H9 (cell line): ENCODE results near the gene GALNT17. TPM values are rescaled to one million over a fixed set of nuclear protein-coding genes. Genes with fewer than 3 reads are reported as not detected.

Source experiments
- DNase-seq: peaks from one replicate; pipeline ENCODE4 v3.0.0-alpha.2; 2017
- H2AFZ ChIP-seq: one replicate; pipeline ENCODE4 v1.6.1; 2013; ENCODE audit warnings: mild to moderate bottlenecking, low read length, control low read depth, moderate library complexity
- H2AK5ac ChIP-seq: 2 replicates; pipeline ENCODE4 v1.6.1; 2013; ENCODE audit warnings: low read length, control low read depth, mixed read lengths; ENCODE audit not compliant: insufficient read length
- H2BK120ac ChIP-seq: one replicate; pipeline ENCODE4 v1.6.1; 2013; ENCODE audit warnings: low read depth, mild to moderate bottlenecking, low read length, control low read depth, inconsistent platforms; ENCODE audit not compliant: poor library complexity, severe bottlenecking
- H2BK12ac ChIP-seq: 2 replicates; pipeline ENCODE4 v1.6.1; 2013; ENCODE audit warnings: low read length, control low read depth, mixed read lengths, low read depth; ENCODE audit not compliant: insufficient read length
- H2BK15ac ChIP-seq: 2 replicates; pipeline ENCODE4 v1.6.1; 2013; ENCODE audit warnings: low read depth, low read length, control low read depth
- H2BK20ac ChIP-seq: one replicate; pipeline ENCODE4 v1.6.1; 2013; ENCODE audit warnings: low read depth, mild to moderate bottlenecking, low read length, control low read depth, inconsistent platforms; ENCODE audit not compliant: poor library complexity, severe bottlenecking
- H2BK5ac ChIP-seq: 2 replicates; pipeline ENCODE4 v1.6.1; 2013; ENCODE audit warnings: low read length, control low read depth, mixed read lengths; ENCODE audit not compliant: insufficient read length
- H3K14ac ChIP-seq: 2 replicates; pipeline ENCODE4 v1.6.1; 2013; ENCODE audit warnings: low read length, control low read depth; ENCODE audit not compliant: insufficient read depth
- H3K18ac ChIP-seq: 2 replicates; pipeline ENCODE4 v1.6.1; 2013; ENCODE audit warnings: low read depth, mild to moderate bottlenecking, mixed read lengths, low read length, control low read depth; ENCODE audit not compliant: insufficient read length
- H3K23ac ChIP-seq: 2 replicates; pipeline ENCODE4 v1.6.1; 2013; ENCODE audit warnings: low read length, control low read depth, mixed read lengths, low read depth; ENCODE audit not compliant: insufficient read length
- H3K23me2 ChIP-seq: 2 replicates; pipeline ENCODE4 v1.6.1; 2013; ENCODE audit warnings: low read depth, mild to moderate bottlenecking, mixed read lengths, low read length, control low read depth; ENCODE audit not compliant: insufficient read length, poor library complexity, severe bottlenecking
- H3K27ac ChIP-seq: 2 replicates; pipeline ENCODE4 v1.5.1; 2013; ENCODE audit warnings: low read length, control low read depth, mixed read lengths, low read depth; ENCODE audit not compliant: insufficient read length
- H3K27me3 ChIP-seq: 2 replicates; pipeline ENCODE4 v1.6.1; 2013; ENCODE audit warnings: low read length, control low read depth, inconsistent platforms; ENCODE audit not compliant: insufficient read depth
- H3K4ac ChIP-seq: 2 replicates; pipeline ENCODE4 v1.6.1; 2013; ENCODE audit warnings: low read depth, mild to moderate bottlenecking, control low read depth, inconsistent platforms, low read length, moderate library complexity
- H3K4me1 ChIP-seq: 2 replicates; pipeline ENCODE4 v1.6.1; 2013; ENCODE audit warnings: low read length, control low read depth, inconsistent platforms; ENCODE audit not compliant: insufficient read depth
- H3K4me2 ChIP-seq: 2 replicates; pipeline ENCODE4 v1.6.1; 2013; ENCODE audit warnings: low read length, control low read depth, mixed read lengths; ENCODE audit not compliant: insufficient read length, insufficient read depth
- H3K56ac ChIP-seq: 2 replicates; pipeline ENCODE4 v1.6.1; 2013; ENCODE audit warnings: low read depth, mild to moderate bottlenecking, mixed read lengths, low read length, control low read depth; ENCODE audit not compliant: insufficient read length
- H3K79me1 ChIP-seq: 2 replicates; pipeline ENCODE4 v1.6.1; 2013; ENCODE audit warnings: low read depth, mild to moderate bottlenecking, moderate library complexity, low read length, control low read depth, inconsistent platforms; ENCODE audit not compliant: insufficient read depth, poor library complexity, severe bottlenecking
- H3K79me2 ChIP-seq: 2 replicates; pipeline ENCODE4 v1.6.1; 2013; ENCODE audit warnings: low read length, control low read depth, inconsistent platforms; ENCODE audit not compliant: insufficient read depth
- H3K9ac ChIP-seq: 2 replicates; pipeline ENCODE4 v1.6.1; 2013; ENCODE audit warnings: low read length, control low read depth, mixed read lengths; ENCODE audit not compliant: insufficient read length; ENCODE audit errors: extremely low read depth
- H3K9me3 ChIP-seq: one replicate; pipeline ENCODE4 v1.6.1; 2013; ENCODE audit warnings: low read depth, low read length, inconsistent platforms; ENCODE audit not compliant: control insufficient read depth
- H3T11ph ChIP-seq: one replicate; pipeline ENCODE4 v1.6.1; 2013; ENCODE audit warnings: mild to moderate bottlenecking, low read length, control low read depth, inconsistent platforms
- H4K20me1 ChIP-seq: one replicate; pipeline ENCODE4 v1.6.1; 2013; ENCODE audit not compliant: control insufficient read depth, insufficient read length, insufficient read depth
- H4K5ac ChIP-seq: 2 replicates; pipeline ENCODE4 v1.6.1; 2013; ENCODE audit warnings: low read depth, mild to moderate bottlenecking, mixed read lengths, low read length, control low read depth; ENCODE audit not compliant: insufficient read length
- H4K8ac ChIP-seq: replicated peaks from 2 replicates; pipeline ENCODE4 v1.6.1; 2013; ENCODE audit warnings: low read length, control low read depth, mixed read lengths, low read depth; ENCODE audit not compliant: insufficient read length
- H4K91ac ChIP-seq: 2 replicates; pipeline ENCODE4 v1.6.1; 2013; ENCODE audit warnings: low read depth, mild to moderate bottlenecking, moderate library complexity, mixed read lengths, low read length, control low read depth; ENCODE audit not compliant: insufficient read length
- H3K27ac Mint-ChIP-seq, 3 experiments: 2 replicates in 2 of 3; 3 replicates in 1 of 3; pipeline ENCODE4 v1.8.0; 2020 to 2021; ENCODE audit warnings: mixed read lengths in 3 of 3, mild to moderate bottlenecking in 1 of 3, moderate library complexity in 1 of 3
- H3K27me3 Mint-ChIP-seq: 2 replicates; pipeline ENCODE4 v1.8.0; 2021; ENCODE audit warnings: low read depth, mild to moderate bottlenecking, moderate library complexity, mixed read lengths
- H3K36me3 Mint-ChIP-seq, 3 experiments: 2 replicates in 2 of 3; 3 replicates in 1 of 3; pipeline ENCODE4 v1.8.0; 2020 to 2021; ENCODE audit warnings: low read depth in 3 of 3, mixed read lengths in 3 of 3; ENCODE audit not compliant: insufficient read depth in 1 of 3
- H3K4me1 Mint-ChIP-seq, 2 experiments: 2 replicates each; pipeline ENCODE4 v1.8.0; 2020; ENCODE audit warnings: mixed read lengths in 2 of 2
- H3K4me3 Mint-ChIP-seq, 2 experiments: 2 replicates in 1 of 2; 3 replicates in 1 of 2; pipeline ENCODE4 v1.8.0; 2020 to 2021; ENCODE audit warnings: mild to moderate bottlenecking in 2 of 2, mixed read lengths in 2 of 2, moderate library complexity in 1 of 2
- H3K9me3 Mint-ChIP-seq, 2 experiments: 2 replicates in 1 of 2; 3 replicates in 1 of 2; pipeline ENCODE4 v1.8.0; 2020; ENCODE audit warnings: mild to moderate bottlenecking in 2 of 2, mixed read lengths in 2 of 2, moderate library complexity in 1 of 2
- CTCF ChIP-seq: fragments of 200-600 bp; sonication (generic); conservative IDR thresholded peaks from 3 replicates; pipeline ENCODE4 v1.8.0; 2021; ENCODE audit warnings: antibody characterized with exemption, mild to moderate bottlenecking
- WGBS: extraction: QIAGEN DNeasy Blood & Tissue Kit; methylation state at CpG from one replicate; pipeline ENCODE4 v1.1.7; 2013; ENCODE audit warnings: missing lambda C conversion rate, low lambda C conversion rate, mixed read lengths; ENCODE audit not compliant: insufficient read length; ENCODE audit errors: extremely low coverage; 5-methylcytosine and 5-hydroxymethylcytosine counted together
- total RNA-seq: library from RNA; stranded (reverse); gene quantifications from 2 replicates; pipeline ENCODE4 v1.2.1, GENCODE V29; 2021

GALNT17 gene
- total RNA-seq, 1 experiment from 2014 or later = 43.2 TPM

GRCh38 chr7:71334541-71334940, 202.6 kb downstream of the GALNT17 start:
- H3K23me2 ChIP-seq = no peaks in the 10 kb centered on the region
- no CpG with 5 or more reads among the region's 1 CpG for WGBS

More at GRCh38 chr7:71334541-71334940, 202.6 kb downstream of the GALNT17 start:
- no peak overlapping the region for H3K4me3 Mint-ChIP-seq
- Histone ChIP-seq H3K4me2 (no peak overlapping the region), H2BK15ac (no peak overlapping the region), H4K20me1 (no peaks in the 10 kb centered on the region), H2BK5ac (no peak overlapping the region), H3K23ac (no peak overlapping the region), H2BK120ac (no peak overlapping the region), H4K5ac (no peak overlapping the region), H3K27ac (no peak overlapping the region), H3K9me3 (no peaks in the 10 kb centered on the region), H4K91ac (no peak overlapping the region), H2AFZ (no peak overlapping the region), H3K79me2 (peaks cover 9% of the 10 kb centered on the region; the same call in 1 of the 2 replicates), H3K4me1 (no peaks in the 10 kb centered on the region), H3K79me1 (peaks cover 2% of the 10 kb centered on the region), H3K14ac (no peak overlapping the region), H3K18ac (no peak overlapping the region), H3T11ph (no peak overlapping the region), H4K8ac (no peak overlapping the region), H3K4ac (no peak overlapping the region), H2BK20ac (no peak overlapping the region), H3K27me3 (no peaks in the 10 kb centered on the region), H3K56ac (no peak overlapping the region), H3K9ac (no peak overlapping the region), H2AK5ac (no peak overlapping the region), H2BK12ac (no peak overlapping the region)
- H3K36me3 Mint-ChIP-seq = peaks cover 19 to 31% (median 23%) of the 10 kb centered on the region in 3 experiments
- peaks cover 8 to 10% of the 10 kb centered on the region in 2 experiments for H3K4me1 Mint-ChIP-seq
- H3K9me3 Mint-ChIP-seq = peaks cover 0 to 6% of the 10 kb centered on the region in 2 experiments; a peak in 2 of 5 replicates
- H3K27ac Mint-ChIP-seq = peak overlapping the region in 1 of 3 experiments; percentile 36; a peak in 2 of 7 replicates
- no peak for DNase-seq
- no peaks in the 10 kb centered on the region for H3K27me3 Mint-ChIP-seq
- no peak for TF ChIP-seq CTCF
